Muscle of leg (tissue), 11 donors: ENCODE data around the gene IGFALS. TPM values are rescaled to one million over a fixed set of nuclear protein-coding genes. Genes with fewer than 3 reads are reported as not detected.

Experiments
- DNase-seq: peaks from one replicate; pipeline ENCODE4 v3.0.0; 2013
- H3K27ac ChIP-seq: one replicate; pipeline ENCODE4 v1.5.1; 2013; ENCODE audit warnings: mild to moderate bottlenecking, low read length, control low read depth
- H3K27me3 ChIP-seq: one replicate; pipeline ENCODE4 v1.6.1; 2013; ENCODE audit warnings: low read length; ENCODE audit not compliant: control insufficient read depth, insufficient read depth
- H3K36me3 ChIP-seq: one replicate; pipeline ENCODE4 v1.6.1; 2013; ENCODE audit warnings: low read length; ENCODE audit not compliant: control insufficient read depth, insufficient read depth
- H3K4me1 ChIP-seq: one replicate; pipeline ENCODE4 v1.6.1; 2013; ENCODE audit warnings: low read length; ENCODE audit not compliant: control insufficient read depth, insufficient read depth
- H3K4me3 ChIP-seq: one replicate; pipeline ENCODE4 v1.5.1; 2013; ENCODE audit warnings: low read length, control low read depth
- H3K9me3 ChIP-seq: replicated peaks from 2 replicates; pipeline ENCODE4 v1.6.1; 2013; ENCODE audit warnings: low read depth, low read length; ENCODE audit not compliant: control insufficient read depth
- WGBS: methylation state at CpG from one replicate; pipeline ENCODE4 v1.1.5; 2013; ENCODE audit warnings: missing lambda C conversion rate; ENCODE audit not compliant: insufficient coverage; 5-methylcytosine and 5-hydroxymethylcytosine counted together
- polyA plus RNA-seq, 8 donors: library from polyadenylated mRNA; unstranded; fragments of 120-200 nt; gene quantifications; one replicate each; pipeline versions ENCODE4 v1.2.1 to v1.2.3, GENCODE V29; 2013; ENCODE audit warnings: inconsistent platforms in 1 of 8, low replicate concordance in 1 of 8; ENCODE audit not compliant: insufficient read length in 8 of 8, insufficient read depth in 1 of 8
- total RNA-seq: library from RNA; stranded (reverse); fragments of 120-200 nt; gene quantifications from one replicate; pipeline ENCODE4 v1.2.4, GENCODE V29; 2013

The IGFALS gene
- total and polyA plus RNA-seq, 9 donors, result 0.11 to 1.1 (median 0.28) TPM

- Histone ChIP-seq H3K9me3 (no peaks in the 10 kb centered on the region), H3K27me3 (no peaks in the 10 kb centered on the region), H3K4me1 (peaks cover 19% of the 10 kb centered on the region), H3K4me3 (peak overlapping the region; percentile 41), H3K27ac (no peak overlapping the region), H3K36me3 (peaks cover 25% of the 10 kb centered on the region)
- 1% methylated on average over 92 of the region's 96 CpGs for WGBS
- no peak for DNase-seq
Measured at GRCh38 chr16:1825864-1826690, 32.6 kb upstream of the IGFALS start.

DNA sequence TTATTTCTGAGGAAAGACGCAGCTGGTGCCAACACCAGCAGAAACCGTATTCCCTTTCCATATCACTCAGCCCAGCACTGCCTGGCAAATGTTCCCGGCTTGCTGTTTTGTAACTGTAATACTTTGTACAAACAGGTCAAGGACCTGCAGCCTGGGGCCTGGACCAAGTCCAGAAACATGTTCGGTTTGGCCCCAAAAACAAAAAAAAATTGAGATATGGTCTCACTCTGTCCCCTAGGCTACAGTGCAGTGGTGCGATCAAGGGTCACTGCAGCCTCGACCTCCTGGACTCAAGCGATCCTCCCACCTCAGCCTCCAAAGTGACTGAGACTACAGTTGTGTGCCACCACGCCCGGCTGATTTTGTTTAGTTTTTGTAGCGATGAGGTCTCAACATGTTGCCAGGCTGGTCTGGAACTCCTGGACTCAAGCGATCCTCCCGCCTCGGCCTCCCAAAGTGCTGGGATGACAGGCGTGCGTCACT lies 31.9 kb upstream of the IGFALS start:
- H3K27ac ChIP-seq, result no peak overlapping the region
- H3K4me3 ChIP-seq, result peak overlapping the region; percentile 41
- DNase-seq, result no peak
- H3K4me1 ChIP-seq, result peaks cover 19% of the 10 kb centered on the region
- 78% methylated on average over 12 of the region's 15 CpGs for WGBS
- H3K36me3 ChIP-seq, result peaks cover 31% of the 10 kb centered on the region
- H3K9me3 ChIP-seq, result no peaks in the 10 kb centered on the region
- no peaks in the 10 kb centered on the region for H3K27me3 ChIP-seq

DNA sequence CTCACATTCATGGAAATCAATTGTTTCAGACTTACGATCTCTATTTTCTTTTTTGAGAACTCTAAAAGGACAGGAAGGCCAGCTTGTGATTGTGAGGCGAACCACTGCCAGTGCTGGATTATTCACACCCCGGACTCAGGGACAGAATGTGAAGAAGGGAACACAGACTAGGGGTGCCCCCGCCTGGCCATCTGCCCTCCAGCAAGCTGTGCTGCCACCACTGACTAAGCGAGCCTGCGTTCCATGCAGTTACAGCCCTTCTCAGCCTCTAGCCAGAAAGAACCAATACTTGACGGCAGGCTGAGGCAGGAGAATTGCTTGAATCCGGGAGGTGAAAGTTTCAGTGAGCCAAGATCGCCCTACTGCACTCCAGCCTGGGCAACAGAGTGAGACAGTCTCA lies 30.3 kb upstream of the IGFALS start:
- H3K4me1 ChIP-seq, result peaks cover 14% of the 10 kb centered on the region
- H3K4me3 ChIP-seq, result no peak overlapping the region
- DNase-seq, result peak; percentile 33
- no peak overlapping the region for H3K27ac ChIP-seq
- H3K27me3 ChIP-seq, result no peaks in the 10 kb centered on the region
- whole genome bisulfite sequencing, result 21% methylated on average over 6 of the region's 9 CpGs
- H3K9me3 ChIP-seq, result no peaks in the 10 kb centered on the region
- H3K36me3 ChIP-seq, result peaks cover 36% of the 10 kb centered on the region

DNA sequence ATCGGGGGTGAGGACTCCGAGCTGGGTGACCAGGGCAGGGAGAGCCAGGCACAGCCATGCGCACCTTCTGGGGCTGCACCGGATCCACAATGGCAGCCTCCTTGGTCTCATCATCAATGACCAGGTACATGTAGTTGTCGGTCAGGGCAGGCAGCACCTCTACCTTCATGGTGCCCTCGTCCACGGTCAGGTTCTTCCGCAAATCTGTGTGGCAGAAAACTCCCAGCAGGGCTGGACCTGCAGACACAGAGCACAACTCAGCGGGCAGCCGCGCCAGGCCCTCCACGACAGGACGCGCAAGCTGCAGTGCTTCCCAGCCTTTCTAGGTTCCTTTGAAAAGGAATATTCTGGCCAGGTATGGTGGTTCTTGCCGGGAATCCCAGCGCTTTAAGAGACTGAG lies 29.3 kb upstream of the IGFALS start:
- Histone ChIP-seq H3K4me1 (peaks cover 12% of the 10 kb centered on the region), H3K36me3 (peaks cover 38% of the 10 kb centered on the region), H3K9me3 (no peaks in the 10 kb centered on the region)

GRCh38 chr16:1821861-1822611 lies 28.5 kb upstream of the IGFALS start:
- H3K36me3 ChIP-seq, result peaks cover 43% of the 10 kb centered on the region
- H3K4me1 ChIP-seq, result peaks cover 9% of the 10 kb centered on the region
- no peak overlapping the region for H3K27ac ChIP-seq
- DNase-seq, result no peak
- no peaks in the 10 kb centered on the region for H3K27me3 ChIP-seq
- no peaks in the 10 kb centered on the region for H3K9me3 ChIP-seq
- WGBS, result 97% methylated on average over 21 of the region's 24 CpGs
- no peak overlapping the region for H3K4me3 ChIP-seq

More for the DNA sequence above, 29.3 kb upstream of the IGFALS start:
- H3K27ac ChIP-seq, result no peak overlapping the region
- no peaks in the 10 kb centered on the region for H3K27me3 ChIP-seq
- H3K4me3 ChIP-seq, result no peak overlapping the region
- WGBS, result 94% methylated on average over 15 of the region's 16 CpGs
- no peak for DNase-seq

- Histone ChIP-seq H3K36me3 (peaks cover 52% of the 10 kb centered on the region), H3K4me1 (peaks cover 8% of the 10 kb centered on the region), H3K4me3 (no peak overlapping the region), H3K9me3 (no peaks in the 10 kb centered on the region), H3K27ac (no peak overlapping the region), H3K27me3 (no peaks in the 10 kb centered on the region)
- WGBS, result 90% methylated on average over 12 of the region's 12 CpGs
- DNase-seq, result no peak
Measured at GRCh38 chr16:1820946-1821290, 27.4 kb upstream of the IGFALS start.

DNA sequence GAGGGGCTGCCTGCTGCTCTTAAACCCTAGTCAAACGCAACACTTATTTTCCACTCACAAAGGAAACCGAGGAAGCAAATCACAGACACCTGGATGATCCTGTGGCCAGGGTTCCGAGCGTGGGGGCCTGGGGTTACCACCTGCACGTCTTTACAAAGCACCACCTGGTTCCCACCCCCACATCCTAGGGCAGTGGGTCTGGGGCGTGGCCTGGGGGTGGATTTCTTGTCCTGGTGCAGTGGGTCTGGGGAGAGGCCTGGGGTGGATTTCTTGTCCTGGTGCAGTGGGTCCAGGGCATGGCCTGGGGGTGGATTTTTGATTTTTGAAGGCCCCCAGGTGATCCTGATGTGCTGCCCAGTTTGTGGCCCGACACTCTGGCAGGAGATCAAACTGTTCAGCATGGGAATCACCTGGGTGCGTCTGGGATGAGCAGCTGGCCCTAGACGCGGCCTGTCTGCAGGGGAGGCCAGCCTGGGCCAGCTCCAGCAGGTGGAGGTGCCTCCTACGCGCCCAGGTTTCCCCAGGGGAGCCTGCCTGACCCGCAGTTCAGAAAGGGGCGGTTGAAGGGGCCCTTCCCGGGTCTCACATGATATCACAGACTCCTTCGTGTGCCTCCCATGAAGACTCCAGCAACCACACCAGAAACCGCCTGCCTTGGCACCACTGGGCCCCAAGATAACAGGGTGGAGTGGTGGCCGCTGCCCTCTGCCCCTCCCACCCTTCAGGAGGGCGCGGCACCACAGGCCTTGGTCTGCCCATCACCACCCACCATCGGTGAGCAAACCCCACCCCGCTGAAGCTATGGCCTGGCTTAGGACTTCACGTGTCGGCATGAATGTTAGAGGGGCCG lies 26.8 kb upstream of the IGFALS start:
- Histone ChIP-seq H3K4me1 (peaks cover 2% of the 10 kb centered on the region), H3K27ac (no peak overlapping the region), H3K36me3 (peaks cover 53% of the 10 kb centered on the region), H3K27me3 (no peaks in the 10 kb centered on the region), H3K9me3 (no peaks in the 10 kb centered on the region), H3K4me3 (no peak overlapping the region)
- no peak for DNase-seq
- 89% methylated on average over 21 of the region's 25 CpGs for WGBS

GRCh38 chr16:1819611-1820010 lies 26.1 kb upstream of the IGFALS start:
- Histone ChIP-seq H3K4me1 (no peaks in the 10 kb centered on the region), H3K9me3 (no peaks in the 10 kb centered on the region), H3K36me3 (peaks cover 59% of the 10 kb centered on the region), H3K27me3 (no peaks in the 10 kb centered on the region), H3K27ac (no peak overlapping the region), H3K4me3 (no peak overlapping the region)
- WGBS, result 85% methylated on average over 6 of the region's 15 CpGs
- no peak for DNase-seq

DNA sequence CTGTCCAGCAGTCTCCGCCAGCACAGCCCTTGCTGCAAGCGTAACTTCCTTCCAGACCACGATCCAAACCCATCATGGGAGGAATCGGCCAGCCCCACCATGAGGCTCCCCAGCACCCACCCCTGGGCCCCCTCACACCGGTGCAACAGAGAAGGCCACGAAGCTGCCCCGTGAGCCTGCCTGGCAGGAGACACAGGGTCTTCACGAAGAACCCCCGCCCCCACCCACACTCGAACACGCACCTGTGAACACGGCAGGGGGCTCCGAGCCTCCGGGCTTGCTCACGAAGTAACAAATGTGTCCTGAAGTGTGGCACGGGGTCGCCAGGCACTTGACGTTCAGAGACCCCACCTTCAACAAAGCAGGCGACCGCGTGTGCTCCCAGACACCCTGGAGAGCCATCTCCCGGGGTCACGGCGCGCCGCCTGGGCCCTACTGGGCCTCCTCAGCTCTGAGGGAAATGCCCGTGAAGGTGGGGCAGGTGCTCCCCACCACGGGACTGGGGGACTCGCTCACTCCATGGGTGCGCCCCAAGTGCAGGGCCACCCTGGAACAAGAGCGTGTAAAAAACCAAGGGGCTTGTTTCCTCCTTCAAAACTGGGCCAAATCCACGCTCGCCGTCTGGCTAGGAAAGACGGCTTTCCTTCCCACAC lies 25.5 kb upstream of the IGFALS start:
- no peaks in the 10 kb centered on the region for H3K9me3 ChIP-seq
- no peaks in the 10 kb centered on the region for H3K27me3 ChIP-seq
- H3K4me1 ChIP-seq, result no peaks in the 10 kb centered on the region
- H3K27ac ChIP-seq, result no peak overlapping the region
- DNase-seq, result no peak
- 90% methylated on average over 33 of the region's 35 CpGs for WGBS
- H3K36me3 ChIP-seq, result peaks cover 59% of the 10 kb centered on the region
- no peak overlapping the region for H3K4me3 ChIP-seq
